ENCODE measurements around the gene ELOVL5.

The ELOVL5 gene

DNA sequence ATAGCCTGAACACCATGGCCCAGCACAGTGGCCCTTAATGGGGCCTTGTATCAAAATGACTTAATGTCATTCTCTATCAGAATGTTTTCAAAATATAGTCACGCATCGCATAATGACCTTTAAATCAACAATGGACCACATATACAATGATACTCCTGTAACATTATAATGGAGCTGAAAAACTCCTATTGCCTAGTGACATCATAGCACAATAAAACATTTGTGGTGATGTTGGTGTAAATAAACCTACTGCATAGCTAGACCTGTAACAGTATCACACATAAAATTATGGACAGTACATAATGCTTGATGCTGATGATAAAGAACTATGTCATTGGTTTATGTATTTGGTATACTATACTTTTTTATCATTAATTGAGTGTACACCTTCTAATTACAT is 9.3 kb downstream of the ELOVL5 start:
- DNase-seq = no peak
- peaks cover 19% of the 10 kb centered on the region for H3K36me3 Mint-ChIP-seq (ENCODE audit: low read depth)
- TF ChIP-seq, protein P1, sequence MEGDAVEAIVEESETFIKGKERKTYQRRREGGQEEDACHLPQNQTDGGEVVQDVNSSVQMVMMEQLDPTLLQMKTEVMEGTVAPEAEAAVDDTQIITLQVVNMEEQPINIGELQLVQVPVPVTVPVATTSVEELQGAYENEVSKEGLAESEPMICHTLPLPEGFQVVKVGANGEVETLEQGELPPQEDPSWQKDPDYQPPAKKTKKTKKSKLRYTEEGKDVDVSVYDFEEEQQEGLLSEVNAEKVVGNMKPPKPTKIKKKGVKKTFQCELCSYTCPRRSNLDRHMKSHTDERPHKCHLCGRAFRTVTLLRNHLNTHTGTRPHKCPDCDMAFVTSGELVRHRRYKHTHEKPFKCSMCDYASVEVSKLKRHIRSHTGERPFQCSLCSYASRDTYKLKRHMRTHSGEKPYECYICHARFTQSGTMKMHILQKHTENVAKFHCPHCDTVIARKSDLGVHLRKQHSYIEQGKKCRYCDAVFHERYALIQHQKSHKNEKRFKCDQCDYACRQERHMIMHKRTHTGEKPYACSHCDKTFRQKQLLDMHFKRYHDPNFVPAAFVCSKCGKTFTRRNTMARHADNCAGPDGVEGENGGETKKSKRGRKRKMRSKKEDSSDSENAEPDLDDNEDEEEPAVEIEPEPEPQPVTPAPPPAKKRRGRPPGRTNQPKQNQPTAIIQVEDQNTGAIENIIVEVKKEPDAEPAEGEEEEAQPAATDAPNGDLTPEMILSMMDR (IDR thresholded peaks at IDR 0.05) = no peak
- H3K9me3 Mint-ChIP-seq = no peaks in the 10 kb centered on the region
- H3K4me3 Mint-ChIP-seq = no peak overlapping the region
- H3K27me3 Mint-ChIP-seq (ENCODE audit: low read depth, poor library complexity) = no peaks in the 10 kb centered on the region
- H3K27ac Mint-ChIP-seq = no peak overlapping the region
- peaks cover 35% of the 10 kb centered on the region for H3K4me1 Mint-ChIP-seq

DNA sequence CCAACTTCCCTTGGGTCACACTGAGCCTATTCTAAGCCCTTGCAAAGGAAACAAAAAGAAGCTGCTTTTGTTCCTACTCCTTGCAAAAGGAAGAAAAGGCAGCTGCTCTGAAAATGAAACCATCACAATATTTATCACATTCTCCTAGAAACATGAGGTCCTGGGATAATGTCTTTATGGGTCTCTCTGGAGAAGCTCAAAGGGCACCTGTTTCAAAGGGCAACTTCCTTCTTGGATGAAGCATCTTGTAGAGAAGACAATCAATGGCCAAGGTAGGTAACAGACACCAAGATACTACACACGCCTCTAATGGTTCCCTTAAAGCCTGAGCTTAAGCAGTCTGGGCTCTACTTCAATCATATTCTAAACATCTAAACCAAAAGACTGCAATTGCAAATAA is 10.4 kb downstream of the ELOVL5 start:
- Mint-ChIP-seq H3K27me3 (ENCODE audit: low read depth, poor library complexity) (no peaks in the 10 kb centered on the region), H3K36me3 (ENCODE audit: low read depth) (peaks cover 21% of the 10 kb centered on the region), H3K27ac (no peak overlapping the region), H3K4me1 (peaks cover 25% of the 10 kb centered on the region), H3K9me3 (no peaks in the 10 kb centered on the region), H3K4me3 (no peak overlapping the region)
- TF ChIP-seq, protein P1 (IDR thresholded peaks at IDR 0.05) = no peak
- no peak for DNase-seq

DNA sequence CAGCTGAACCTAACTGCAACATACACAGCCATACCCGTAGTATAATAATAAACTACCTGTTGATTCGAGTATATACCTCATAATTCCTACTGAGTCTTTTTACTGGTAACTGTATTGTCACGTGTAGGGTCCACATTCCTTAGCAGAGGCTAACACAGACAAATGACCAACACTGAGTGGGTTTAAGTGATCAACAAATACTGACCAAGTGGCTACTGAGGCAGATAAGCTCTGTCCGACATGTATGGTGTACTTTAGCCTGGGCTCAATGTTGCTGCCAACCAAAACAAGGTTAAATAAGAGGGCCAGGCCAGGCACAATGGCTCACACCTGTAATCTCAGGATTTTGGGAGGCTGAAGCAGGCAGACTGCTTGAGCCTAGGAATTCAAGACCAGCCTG is 12.7 kb downstream of the ELOVL5 start:
- Mint-ChIP-seq H3K4me3 (no peak overlapping the region), H3K27me3 (ENCODE audit: low read depth, poor library complexity) (no peaks in the 10 kb centered on the region), H3K36me3 (ENCODE audit: low read depth) (peaks cover 41% of the 10 kb centered on the region), H3K4me1 (peaks cover 18% of the 10 kb centered on the region), H3K27ac (peak overlapping the region; percentile 78), H3K9me3 (no peaks in the 10 kb centered on the region)
- TF ChIP-seq, protein P1 (IDR thresholded peaks at IDR 0.05) = no peak
- no peak for DNase-seq

DNA sequence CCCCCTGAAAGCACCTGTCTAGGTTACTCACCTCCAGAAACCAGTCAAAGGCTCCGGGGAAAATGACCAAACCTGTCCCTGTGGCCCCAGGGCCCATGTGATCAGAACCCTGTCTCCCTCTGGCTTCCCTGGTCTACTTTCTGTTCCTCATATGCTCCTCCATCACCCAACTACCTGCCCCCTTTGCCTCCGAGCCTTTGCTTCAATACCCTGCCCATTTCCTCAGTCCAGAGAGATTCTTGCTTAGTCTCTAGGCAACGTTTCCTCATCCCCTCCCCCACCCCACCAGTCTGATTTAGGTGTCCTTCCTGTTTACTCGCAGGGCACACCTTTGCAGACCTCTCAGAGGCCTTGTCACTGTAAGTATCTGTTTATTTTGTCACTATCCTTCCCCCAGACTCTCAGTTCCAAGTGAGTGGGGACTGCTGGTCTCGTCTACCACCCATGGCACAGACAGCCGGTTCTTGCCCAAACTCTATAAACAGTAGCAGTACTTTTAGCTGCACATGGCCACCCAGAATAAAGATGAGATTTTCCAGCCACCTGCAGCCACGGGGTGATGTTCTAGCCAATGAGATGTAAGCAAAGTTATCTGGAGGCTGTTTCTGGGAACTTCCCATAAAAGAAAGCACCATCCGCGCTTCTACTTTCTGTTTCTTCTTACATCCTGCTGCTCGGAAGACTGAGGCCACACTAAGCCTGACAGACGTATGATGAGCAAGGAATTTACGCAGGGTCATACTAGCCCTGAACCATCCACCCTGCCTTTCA is 13.3 kb downstream of the ELOVL5 start:
- Mint-ChIP-seq H3K27ac (peak overlapping the region; percentile 78), H3K9me3 (no peaks in the 10 kb centered on the region), H3K4me3 (no peak overlapping the region), H3K27me3 (ENCODE audit: low read depth, poor library complexity) (no peaks in the 10 kb centered on the region), H3K4me1 (peaks cover 18% of the 10 kb centered on the region), H3K36me3 (ENCODE audit: low read depth) (peaks cover 46% of the 10 kb centered on the region)
- no peak for DNase-seq
- TF ChIP-seq, protein P1 (IDR thresholded peaks at IDR 0.05) = no peak

DNA sequence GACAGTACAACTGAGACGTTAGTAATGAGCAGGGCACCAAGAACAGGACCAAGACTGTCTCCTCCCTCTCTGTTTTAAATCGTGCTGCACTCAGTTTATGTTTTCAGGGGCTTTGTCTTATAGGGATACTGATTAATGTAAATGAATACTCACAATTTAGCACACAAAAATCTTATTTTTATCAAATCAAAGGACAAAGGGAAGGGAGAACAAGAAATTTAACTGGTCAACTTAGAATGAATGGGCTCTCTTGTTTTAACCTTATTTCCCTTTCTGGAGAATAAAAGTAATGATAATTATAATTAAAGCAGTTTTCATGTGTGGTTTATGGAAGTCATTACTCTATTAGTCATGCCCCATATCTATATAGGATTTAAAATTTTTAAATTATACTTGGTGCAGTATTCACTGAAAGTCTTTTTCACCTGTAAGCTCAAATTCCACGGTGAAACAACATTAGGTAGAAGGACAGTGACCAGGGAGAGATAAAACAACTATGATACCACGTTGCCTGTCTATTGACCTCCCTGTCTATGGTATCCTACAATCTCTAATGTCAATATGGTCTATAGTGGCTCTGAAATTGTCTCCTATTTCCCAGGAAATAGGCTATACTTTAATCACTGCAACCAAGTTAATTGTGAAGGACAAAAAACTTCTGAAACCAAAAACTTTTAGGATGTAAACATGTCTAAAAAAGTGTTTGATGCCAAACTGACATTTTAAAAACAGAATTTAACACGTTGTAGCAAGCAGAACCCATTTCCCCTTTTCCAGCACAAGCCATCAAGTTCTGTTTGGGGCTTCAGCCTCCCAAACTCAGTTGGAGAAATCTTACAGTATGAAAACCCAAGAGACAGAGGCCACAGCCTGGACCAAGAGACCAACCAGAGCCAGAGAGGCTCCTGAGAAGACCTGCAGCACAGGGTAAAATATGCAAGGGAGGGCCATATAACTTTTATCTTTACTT is 15.0 kb downstream of the ELOVL5 start:
- peaks cover 46% of the 10 kb centered on the region for H3K36me3 Mint-ChIP-seq (ENCODE audit: low read depth)
- H3K4me1 Mint-ChIP-seq = peaks cover 18% of the 10 kb centered on the region
- no peak for DNase-seq
- H3K9me3 Mint-ChIP-seq = no peaks in the 10 kb centered on the region
- no peak overlapping the region for H3K27ac Mint-ChIP-seq
- TF ChIP-seq, protein P1 (IDR thresholded peaks at IDR 0.05) = no peak
- H3K4me3 Mint-ChIP-seq = no peak overlapping the region
- no peaks in the 10 kb centered on the region for H3K27me3 Mint-ChIP-seq (ENCODE audit: low read depth, poor library complexity)
